Stimulated activated CD4-positive, alpha-beta T cell treated with anti-CD3 and anti-CD28 coated beads, Interleukin-15, amount 100 ng/mL, for 1 hour (primary cell): ENCODE data around the gene TACC2.
"Not testable (repeated sequence)": the region's sequence is repeated elsewhere in the genome, so short reads cannot be mapped to it uniquely, and the experiment has no call there.

Source experiments
- DNase-seq, 2 donors: peaks; one replicate each; pipeline ENCODE4 v3.0.0-alpha.2; 2020; ENCODE audit warnings: low read depth in 1 of 2, low spot score in 1 of 2

Gene TACC2

DNA sequence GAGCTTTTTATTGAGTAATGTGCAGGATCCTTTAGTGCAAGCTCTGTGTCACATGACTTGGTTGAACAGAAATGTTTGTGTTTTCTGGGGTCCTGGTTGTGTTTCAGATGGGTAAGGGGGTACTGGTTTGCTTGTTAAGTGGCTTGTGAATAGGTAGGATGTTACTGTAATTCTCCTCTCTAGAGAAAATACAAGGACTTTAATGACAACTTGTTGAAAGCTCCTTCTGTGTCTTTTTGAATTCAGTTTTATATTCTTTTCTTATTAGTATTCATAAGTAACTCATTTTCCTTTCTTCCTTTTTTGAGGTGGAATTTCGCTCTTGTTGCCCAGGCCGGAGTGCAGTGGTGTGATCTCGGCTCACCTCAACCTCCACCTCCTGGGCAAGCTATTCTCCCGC lies 196.7 kb downstream of the TACC2 start:
- DNase-seq = no peak

DNA sequence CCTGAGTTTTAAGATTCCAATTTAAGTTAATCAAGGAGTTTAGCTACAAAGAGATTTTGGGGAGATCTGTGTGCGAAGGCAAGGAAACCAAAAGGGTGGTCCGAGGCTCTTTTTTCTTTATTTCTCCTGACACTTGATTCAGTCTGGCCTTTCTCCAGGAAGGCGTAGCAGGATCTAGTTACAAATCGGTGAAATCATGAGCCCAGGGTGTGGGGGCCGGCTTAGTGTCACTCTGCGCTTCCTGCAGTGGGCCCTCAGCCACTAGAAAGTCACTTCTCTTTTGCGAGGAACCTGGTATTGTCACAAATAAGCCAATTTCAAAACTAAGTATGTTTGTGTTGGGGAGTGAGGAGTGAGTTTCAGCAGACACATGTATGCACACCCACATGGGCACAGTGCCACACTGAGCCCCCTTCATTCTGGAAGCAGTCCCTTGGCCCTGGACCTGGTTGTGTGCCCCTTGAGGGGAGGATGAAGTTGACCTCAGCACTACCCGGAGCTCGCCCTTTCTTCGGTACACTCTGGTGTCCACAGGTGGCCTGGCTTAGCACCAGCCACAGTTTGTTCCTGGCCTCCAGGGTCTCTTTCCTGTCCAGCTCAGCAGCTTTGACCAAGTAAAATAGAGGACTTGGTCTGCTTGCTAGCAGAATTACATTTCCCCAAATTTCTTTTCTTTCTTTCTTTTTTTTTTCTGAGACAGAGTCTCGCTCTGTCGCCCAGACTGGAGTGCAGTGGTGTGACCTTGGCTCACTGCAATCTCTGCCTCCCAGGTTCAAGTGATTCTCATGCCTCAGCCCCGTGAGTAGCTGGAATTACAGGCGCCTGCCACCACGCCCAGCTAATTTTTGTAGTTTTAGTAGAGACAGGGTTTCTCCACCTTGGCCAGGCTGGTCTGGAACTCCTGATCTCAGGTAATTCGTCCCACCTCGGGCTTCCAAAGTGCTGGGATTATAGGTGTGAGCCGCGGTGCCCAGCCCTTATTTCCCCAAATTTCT lies 198.2 kb downstream of the TACC2 start:
- DNase-seq = no peak

DNA sequence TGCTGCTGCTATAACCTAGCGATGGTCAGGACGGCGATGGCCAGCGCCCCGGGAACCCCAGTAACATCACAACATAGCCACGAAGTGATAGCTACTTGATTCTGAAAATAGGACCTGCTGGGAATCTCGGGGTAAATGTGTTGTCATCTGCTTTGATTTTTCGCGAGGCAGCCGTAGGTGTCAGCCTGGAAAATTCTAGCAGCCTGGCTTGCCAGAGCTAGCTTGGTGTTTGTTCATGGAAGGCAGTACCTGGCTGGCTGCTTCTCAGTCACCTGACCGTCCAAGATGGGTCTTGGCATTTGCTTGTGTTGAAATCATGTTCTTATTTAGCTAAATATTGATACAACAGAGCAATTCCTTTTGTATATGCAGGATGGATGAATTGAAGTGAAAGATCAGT lies 199.7 kb downstream of the TACC2 start:
- DNase-seq = no peak

DNA sequence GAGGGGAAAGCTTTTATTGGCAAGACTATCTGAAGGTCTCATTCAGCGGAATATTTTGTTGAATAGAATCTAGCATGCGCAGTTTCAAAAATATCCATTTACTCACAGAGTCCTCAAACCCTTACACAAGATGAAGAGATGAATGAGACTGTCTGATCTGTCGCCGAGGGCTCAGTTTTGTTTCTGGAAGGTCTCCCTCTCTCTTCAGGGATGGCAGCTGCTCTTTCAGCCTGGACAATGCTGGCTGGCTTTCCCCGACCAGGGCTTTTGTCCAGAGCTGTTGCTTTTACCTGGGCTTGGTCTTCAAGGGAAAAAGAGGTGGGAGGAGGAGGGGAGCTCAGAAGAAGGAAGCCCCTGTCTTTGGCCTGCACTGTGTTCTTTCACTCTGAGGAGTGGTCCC lies 200.2 kb downstream of the TACC2 start:
- no peak for DNase-seq

DNA sequence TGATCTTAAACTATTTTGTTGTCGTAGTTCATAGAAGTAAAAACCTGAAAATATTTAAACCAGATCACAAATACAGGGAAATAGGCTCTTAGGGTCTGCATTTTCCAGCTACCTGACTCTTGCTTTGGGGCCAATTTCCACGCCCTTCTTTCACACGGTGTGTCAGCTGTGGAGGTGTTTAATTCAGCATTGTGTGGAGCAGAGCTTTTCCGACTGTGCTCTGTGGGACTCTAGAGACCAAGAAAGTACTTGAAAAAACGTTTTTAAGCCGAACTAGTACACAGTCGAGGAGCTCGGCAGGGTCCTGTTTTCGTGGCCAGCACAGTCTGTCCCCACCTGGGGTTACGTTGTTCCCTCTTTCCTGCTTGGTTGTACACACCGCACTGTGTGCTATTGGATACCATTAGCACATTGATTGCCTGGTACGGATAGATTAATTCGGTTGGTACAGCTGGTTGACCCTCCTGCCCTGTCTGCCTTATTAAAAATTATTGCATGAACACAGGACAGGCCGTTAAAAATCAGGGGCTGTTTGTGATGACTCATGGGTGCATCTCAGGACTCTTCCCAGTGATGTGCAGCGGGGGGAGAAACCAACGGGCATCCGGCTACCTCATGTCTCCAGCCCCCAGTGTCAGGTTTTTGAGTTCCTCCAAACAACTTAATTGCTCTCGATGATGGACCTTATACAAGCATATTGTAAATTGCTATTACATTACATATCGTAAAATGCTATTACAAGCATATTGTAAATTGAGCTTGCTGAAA lies 201.4 kb downstream of the TACC2 start:
- DNase-seq = no peak

DNA sequence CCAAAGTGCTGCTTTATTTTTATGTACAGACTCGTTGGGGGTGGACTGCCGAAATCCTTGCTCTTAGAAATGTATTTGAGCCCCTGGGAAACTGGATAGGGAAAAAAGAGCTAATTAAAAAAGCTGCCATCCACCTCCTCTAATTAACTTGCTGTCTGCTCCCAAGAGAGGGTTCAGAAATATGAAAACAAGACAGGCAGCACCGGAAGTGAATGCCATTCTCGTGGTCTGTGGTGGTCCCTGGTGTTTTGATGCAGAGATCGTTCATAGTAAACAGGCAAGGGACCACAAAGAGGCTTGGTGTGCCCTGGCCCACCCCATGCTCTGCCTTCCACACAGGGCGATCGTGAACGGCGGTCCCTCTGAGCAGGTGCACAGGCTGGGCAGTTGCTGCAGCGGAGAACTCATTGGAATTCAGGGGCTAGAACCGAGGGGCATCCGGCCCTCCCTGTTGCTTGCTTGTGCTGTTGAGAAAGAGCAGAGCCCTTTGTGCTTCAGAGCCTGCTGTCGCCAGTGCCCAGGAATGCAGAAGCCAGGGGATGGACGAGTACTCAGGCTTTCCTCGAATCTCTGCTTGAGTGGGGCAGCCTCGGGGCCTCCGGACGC lies 203.1 kb downstream of the TACC2 start:
- no peak for DNase-seq

DNA sequence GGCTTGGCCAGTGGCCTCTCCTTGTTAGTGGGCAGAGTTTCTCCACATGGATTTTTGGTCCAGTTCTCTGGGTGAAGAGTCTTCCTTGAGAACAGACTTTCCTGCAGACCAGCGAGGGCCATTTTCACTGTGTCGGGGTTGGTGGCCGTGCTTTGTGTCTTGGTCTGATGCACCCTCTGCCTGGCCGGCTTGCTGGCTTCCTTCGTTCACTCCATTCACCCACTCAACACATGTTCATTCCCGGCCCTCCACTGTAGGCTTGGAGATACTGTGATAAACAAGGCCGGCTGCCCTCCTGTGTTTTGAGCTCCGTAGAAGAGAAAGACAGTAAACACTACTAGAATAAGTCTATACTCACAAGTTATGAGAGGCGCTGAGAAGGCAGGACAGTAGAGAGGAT lies 205.3 kb downstream of the TACC2 start:
- no peak for DNase-seq

DNA sequence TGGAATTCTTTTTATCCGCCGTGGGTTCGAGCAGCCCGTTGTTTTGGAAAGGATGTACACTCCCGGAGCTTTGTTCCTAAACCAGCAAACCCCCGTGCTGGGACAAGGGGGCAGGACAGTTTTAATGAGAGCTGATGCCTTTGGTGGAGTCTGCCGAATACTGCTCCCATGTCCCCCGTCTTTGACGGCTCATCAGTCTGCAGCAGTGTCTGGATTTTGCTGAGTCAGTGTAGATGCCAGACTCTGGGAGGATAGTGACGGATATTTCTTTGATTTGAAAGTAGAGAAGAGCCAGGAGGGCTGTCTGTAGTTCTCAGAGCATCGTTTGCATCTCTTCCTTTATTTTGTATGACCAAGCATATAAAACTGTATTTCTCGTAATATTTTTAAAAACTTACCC lies 207.3 kb downstream of the TACC2 start:
- DNase-seq = no peak

DNA sequence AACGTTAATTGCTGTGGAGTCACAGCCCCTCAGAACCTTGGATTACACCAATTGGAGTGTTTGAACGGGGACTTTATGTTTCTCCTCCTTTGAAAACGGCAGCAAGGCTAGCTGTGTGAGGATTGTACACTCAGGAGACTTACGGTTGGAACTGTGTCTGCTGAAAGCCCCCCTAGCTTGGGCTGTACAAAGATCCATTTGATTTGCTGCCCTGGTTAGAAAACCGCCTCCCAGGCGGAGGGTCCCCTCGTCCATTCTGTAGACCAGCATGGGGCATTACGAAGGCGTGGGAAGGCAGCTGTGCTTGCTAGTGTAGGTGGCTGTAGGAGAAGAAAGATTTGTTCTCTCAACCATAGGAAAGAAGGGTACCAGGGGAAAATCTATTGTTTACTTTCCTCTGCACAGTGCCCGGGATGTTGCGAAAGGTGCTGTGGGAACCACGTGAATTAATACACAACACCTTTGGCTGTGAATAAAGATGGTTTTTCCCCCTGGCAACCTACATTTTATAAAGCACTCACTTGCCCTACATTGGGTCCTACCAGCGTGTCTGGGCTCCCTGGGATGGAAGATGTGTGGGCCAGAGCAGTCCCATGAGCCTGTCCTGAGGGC lies 208.8 kb downstream of the TACC2 start:
- no peak for DNase-seq

DNA sequence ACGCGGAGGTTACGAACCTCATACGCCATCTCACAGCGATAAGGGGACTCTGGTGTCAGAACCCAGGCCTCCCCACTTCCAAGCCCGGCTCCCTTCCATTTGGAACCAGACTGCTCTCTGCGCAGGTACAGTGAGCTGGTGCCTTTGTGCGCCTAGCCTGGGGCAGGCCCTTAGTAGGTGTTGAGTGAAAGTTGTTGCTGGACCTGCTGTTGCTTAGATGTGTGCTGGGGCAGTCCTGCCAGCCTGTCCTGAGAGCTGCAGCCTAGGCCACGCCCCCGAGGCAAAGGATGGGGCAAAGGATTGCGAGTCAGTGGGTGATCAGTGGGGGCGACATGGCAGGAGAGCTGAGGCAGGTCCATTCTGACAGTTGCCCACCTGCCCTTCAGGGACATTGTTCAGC lies 209.7 kb downstream of the TACC2 start:
- no peak for DNase-seq

DNA sequence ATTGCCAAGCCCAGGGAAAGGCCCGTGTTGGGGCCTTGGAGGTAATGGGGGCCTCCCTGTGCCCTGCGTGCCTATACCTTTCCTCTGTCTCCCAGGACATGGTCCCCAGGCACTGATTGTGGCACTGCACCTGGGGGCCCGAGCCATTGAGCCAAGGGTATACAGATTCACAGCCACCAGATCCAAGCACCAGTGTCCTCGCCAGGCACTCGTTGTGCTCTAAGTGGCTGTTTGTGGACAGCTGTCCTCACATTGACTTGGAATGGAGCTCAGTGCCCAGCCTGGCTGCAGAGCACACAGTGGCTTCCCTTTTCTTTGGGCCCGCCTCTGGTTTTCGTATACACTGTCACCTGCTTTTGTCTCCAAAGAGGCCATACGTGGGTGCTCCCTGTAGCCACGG lies 210.1 kb downstream of the TACC2 start:
- DNase-seq = no peak

DNA sequence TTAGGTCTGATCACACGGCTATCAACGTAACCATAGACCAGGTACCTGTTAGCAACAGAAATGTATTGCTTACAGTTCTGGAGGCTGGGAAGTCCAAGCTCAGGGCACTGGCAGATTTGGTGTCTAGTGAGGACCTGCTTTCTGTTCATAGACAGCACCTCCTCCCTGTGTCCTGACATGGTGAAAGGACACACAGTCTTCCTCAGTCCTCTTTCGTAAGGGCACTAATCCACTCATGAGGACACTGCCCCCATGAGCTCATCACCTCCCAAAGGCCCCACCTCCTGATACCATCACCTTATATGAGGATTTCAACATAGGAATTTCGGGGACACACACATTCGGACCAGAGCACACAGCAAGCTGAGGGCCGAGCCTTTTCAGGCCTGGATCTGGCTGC lies 210.7 kb downstream of the TACC2 start:
- DNase-seq = no peak

DNA sequence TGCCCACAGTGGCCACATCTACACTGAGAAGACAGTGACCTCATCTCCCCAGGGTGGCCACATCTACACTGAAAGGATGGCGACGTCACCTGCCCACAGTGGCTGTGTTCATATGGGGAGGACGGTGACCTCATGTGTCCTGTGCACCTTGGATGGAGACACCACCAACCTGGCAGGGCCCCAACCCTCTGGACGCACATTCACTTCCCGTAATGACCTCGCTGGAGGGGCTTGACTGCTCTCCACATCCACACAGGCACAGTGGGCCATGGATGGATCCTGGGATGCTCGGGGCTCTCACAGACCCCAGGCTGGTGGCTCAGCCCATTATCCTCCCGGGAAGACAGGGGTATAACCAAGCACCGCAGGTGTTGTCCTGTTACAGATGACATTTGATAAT lies 212.4 kb downstream of the TACC2 start:
- DNase-seq = no peak

DNA sequence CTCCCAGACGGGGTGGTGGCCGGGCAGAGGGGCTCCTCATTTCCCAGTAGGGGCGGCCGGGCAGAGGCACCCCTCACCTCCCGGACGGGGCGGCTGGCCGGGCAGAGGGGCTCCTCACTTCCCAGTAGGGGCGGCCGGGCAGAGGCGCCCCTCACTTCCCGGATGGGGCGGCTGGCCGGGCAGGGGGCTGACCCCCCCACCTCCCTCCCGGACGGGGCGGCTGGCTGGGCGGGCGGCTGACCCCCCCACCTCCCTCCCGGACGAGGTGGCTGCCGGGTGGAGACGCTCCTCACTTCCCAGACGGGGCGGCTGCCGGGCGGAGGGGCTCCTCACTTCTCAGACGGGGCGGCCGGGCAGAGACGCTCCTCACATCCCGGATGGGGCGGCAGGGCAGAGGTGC lies 214.2 kb downstream of the TACC2 start:
- not testable (repeated sequence) for DNase-seq

DNA sequence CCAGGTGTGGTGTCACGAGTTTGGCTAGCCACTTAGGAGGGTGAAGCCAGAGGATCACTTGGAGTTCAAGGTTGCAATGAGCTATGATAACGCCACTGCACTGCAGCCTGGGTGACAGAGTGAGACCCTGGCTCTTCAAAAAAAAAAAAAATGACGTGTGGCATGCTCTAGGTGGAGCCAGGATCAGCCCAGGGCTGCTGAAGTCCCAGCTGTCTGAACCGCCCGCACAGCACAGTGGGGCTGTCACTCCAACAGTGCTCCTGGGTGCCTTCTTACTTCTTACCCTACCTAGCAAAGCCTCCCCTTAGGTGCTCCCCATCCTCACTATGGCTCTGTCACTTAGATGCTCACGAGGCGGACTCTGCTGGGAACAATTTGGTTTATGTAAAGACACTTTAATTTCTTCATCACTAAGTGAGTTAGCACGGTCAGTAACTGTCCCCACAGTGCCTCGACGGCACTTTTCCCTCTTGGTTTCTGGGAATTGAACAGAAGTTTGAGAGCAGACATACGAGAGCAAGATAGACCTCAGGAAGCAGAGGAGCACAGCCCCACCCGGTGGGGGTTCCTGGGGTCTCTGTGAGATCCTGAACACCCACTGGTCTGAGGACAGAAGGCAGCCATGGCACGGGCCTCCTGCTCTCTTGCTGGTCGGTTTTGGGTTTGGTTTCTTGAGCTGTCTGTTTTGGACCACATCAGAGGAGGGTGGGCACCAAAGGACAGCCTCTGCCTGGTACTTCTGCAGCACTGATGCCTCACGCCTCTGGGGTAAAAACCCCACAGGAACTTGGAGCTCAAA lies 215.9 kb downstream of the TACC2 start:
- no peak for DNase-seq

DNA sequence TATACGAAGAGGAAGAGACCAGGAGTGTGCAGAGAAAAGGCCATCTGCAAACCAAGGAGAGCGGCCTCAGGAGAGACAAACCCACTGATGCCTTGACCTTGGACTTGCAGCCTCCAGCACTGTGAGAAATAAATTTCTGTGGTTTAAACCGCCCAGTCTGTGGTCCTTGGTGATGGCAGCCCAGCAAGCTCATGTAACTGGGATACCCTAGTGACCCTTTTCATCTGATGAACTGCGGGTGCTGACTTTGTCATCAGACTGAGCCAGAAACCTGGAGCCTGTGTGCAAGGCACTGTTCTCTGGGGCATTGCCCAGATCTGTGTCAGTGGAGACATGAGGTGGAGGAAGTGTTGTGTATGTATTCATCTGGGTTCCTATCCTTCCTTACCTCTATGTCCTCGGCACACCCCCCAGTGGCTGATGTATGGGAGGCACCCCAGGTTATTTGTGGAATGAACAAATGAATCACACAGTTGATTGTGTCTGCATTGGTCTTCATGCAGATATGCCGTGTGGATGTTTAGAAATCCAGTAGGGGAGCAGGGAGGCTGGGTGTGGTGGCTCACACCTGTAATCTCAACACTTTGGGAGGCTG lies 217.6 kb downstream of the TACC2 start:
- DNase-seq = no peak

DNA sequence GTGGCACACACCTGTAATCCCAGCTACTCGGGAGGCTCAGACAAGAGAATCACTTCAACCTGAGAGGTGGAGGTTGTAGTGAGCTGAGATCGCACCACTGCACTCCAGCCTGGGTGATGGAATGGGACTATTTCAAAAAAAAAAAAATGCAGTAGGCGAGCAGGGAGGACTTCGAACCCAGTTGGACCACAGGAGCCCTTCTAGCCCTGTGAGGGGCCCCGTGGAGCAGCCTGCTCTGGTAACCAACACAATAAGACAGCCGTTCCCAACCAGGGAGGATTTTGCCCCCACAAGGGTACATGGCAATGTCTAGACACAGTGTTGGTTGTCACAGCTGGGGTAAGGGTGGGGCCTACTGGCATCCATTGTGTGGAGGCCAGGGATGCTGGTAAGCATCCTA lies 218.2 kb downstream of the TACC2 start:
- no peak for DNase-seq

DNA sequence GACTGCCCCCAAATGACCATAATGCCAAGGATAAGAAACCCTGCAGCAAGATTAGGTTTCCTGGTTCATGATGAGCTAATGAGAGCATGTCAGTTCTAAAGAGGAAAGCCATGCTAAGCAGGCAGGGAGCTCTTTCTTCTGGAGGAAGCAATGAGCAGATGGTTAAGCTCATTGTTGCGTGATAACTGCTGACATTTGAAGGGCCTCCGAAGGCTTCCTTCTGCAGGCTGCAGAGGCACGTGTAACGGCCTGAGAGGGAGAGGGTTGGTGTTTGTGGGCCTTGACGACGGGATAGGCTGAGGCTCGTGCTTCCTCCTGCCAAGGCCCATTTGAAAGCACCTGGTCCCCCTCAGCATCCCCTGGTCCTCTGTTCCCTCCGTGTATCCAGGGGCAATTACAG lies 218.6 kb downstream of the TACC2 start:
- DNase-seq = no peak

DNA sequence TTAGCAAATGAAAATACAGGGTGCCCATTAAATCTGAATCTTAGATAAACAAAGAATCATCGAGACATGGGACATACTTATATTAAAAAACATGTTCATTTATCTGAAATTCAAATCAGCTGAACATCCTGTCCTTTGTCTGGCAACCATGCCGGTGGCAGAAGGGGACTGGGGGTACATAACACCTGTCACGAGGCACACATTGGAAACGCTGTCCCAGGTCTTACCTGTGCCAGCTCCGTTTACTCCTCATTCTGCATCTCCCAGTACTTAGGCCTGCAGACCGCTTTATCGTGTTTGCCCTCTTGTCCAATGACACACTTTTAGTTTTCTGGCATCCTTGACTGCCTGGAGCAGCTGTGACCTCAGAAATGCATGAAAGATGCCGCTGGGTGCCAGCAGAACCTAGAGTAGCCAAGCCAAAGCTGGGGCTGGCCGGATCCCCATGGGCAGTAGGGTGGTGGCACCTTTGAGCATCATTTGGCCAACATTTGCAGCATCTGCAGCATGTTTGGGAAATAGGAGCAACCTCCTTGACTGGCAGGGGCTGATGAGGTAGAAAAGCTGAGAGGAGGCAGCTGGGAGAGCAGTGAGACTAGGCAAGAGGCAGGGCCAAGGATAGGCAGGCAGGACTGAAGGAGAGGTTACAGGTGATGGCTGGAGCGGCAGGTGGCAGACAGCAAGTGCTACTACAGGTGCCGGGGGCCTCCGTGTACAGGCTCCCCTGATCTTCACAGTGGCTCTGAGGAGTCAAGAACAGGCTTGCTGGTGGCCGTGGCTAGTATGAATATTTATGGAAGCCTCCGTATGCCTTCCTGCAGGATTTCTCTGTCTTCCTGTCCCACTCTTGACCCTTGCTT lies 219.8 kb downstream of the TACC2 start:
- DNase-seq = no peak
